Esophagus squamous epithelium (tissue), 5 donors: ENCODE data around the gene FLT3. TPM values are rescaled to one million over a fixed set of nuclear protein-coding genes. Genes with fewer than 3 reads are reported as not detected.

Experiments
- DNase-seq: peaks from one replicate; lab custom pipeline; 2025; lab: John Stamatoyannopoulos, UW
- H3K27ac ChIP-seq, 4 donors: fragments of 200-600 bp; sonication (generic); one replicate each; pipeline ENCODE4 v1.5.1; 2016 to 2019; ENCODE audit warnings: mild to moderate bottlenecking in 1 of 4
- H3K27me3 ChIP-seq, 4 donors: fragments of 200-600 bp; sonication (generic); 1 replicate in 3 of 4; 2 replicates in 1 of 4; pipeline versions ENCODE4 v1.5.1 to v1.6.0; 2017 to 2021; ENCODE audit warnings: antibody characterized with exemption in 1 of 4
- H3K36me3 ChIP-seq, 3 donors: fragments of 200-600 bp; sonication (generic); one replicate each; pipeline ENCODE4 v1.5.1; 2016 to 2019
- H3K4me1 ChIP-seq, 3 donors: fragments of 200-600 bp; sonication (generic); one replicate each; pipeline ENCODE4 v1.5.1; 2017 to 2019
- H3K4me3 ChIP-seq, 4 donors: fragments of 200-600 bp; sonication (generic); 1 replicate in 3 of 4; 2 replicates in 1 of 4; pipeline ENCODE4 v1.5.1; 2016 to 2019; ENCODE audit warnings: mild to moderate bottlenecking in 2 of 4, moderate library complexity in 1 of 4
- H3K9me3 ChIP-seq, 3 donors: fragments of 200-600 bp; sonication (generic); one replicate each; pipeline ENCODE4 v1.5.1; 2016 to 2019
- CTCF ChIP-seq, 6 experiments: fragments of 450-650 bp in 4 of 6; fragments of 200-600 bp in 2 of 6; sonication (generic) in 2 of 6; IDR thresholded peaks; one replicate each; pipeline ENCODE4 v1.5.1; 2016 to 2019; ENCODE audit warnings: antibody characterized with exemption in 6 of 6, mild to moderate bottlenecking in 4 of 6, moderate library complexity in 4 of 6
- POLR2A ChIP-seq, 4 donors: fragments of 450-650 bp; IDR thresholded peaks; one replicate each; pipeline ENCODE4 v1.6.1; 2017; ENCODE audit warnings: antibody characterized with exemption in 4 of 4, mild to moderate bottlenecking in 4 of 4, moderate library complexity in 3 of 4
- WGBS, 2 donors: methylation state at CpG; one replicate each; pipeline ENCODE4 v1.1.5; 2018; 5-methylcytosine and 5-hydroxymethylcytosine counted together
- intact Hi-C: fragments of 100-400 bp; cut with DNase I; formaldehyde crosslinking; loops from one replicate; pipeline ENCODE4 v1.15.0; 2022
- total RNA-seq, 4 donors: library from RNA; depleted of rRNA; stranded (reverse); fragments of >200 nt; gene quantifications; one replicate each; pipeline ENCODE4 v1.1.0, GENCODE V29; 2016
- donor health status: DM: yes; HTN: yes; CAD: no.

The FLT3 gene
- total RNA-seq, 4 donors from 2014 or later, result 0.09 to 1.5 (median 0.96) TPM

- no peak for DNase-seq
- Histone ChIP-seq H3K4me3 (no peak overlapping the region), H3K4me1 (no peaks in the 10 kb centered on the region), H3K27ac (no peak overlapping the region), H3K9me3 (no peaks in the 10 kb centered on the region), H3K27me3 (no peaks in the 10 kb centered on the region), H3K36me3 (no peaks in the 10 kb centered on the region)
- 48 to 53% methylated on average over 7 to 8 of the region's 8 CpGs for WGBS, 2 donors
- intact Hi-C loops, result no loop called here
- TF ChIP-seq CTCF (IDR thresholded peaks at IDR 0.05) (no peak), POLR2A (IDR thresholded peaks at IDR 0.05) (no peak)
These were observed 72.6 kb downstream of the FLT3 start for GRCh38 chr13:28027607-28028364.

GRCh38 chr13:28027071-28027470, 73.3 kb downstream of the FLT3 start:
- TF ChIP-seq CTCF (IDR thresholded peaks at IDR 0.05), result no peak
- no peak for TF ChIP-seq POLR2A (IDR thresholded peaks at IDR 0.05)
- Histone ChIP-seq H3K4me1 (no peaks in the 10 kb centered on the region), H3K4me3 (no peak overlapping the region), H3K36me3 (no peaks in the 10 kb centered on the region), H3K27me3 (no peaks in the 10 kb centered on the region), H3K27ac (no peak overlapping the region), H3K9me3 (no peaks in the 10 kb centered on the region)
- intact Hi-C loops, result no loop called here
- DNase-seq, result no peak

GRCh38 chr13:28026508-28026907, 73.9 kb downstream of the FLT3 start:
- H3K36me3 ChIP-seq, result no peaks in the 10 kb centered on the region
- WGBS, 2 donors, result 78 to 87% methylated on average over 9 of the region's 9 CpGs
- H3K27ac ChIP-seq, result no peak overlapping the region
- no peak overlapping the region for H3K4me3 ChIP-seq
- intact Hi-C loops, result no loop called here
- no peak for TF ChIP-seq CTCF (IDR thresholded peaks at IDR 0.05)
- TF ChIP-seq POLR2A (IDR thresholded peaks at IDR 0.05), result no peak
- no peaks in the 10 kb centered on the region for H3K9me3 ChIP-seq
- no peaks in the 10 kb centered on the region for H3K4me1 ChIP-seq
- DNase-seq, result no peak
- H3K27me3 ChIP-seq, result no peaks in the 10 kb centered on the region

GRCh38 chr13:28022848-28023518, 77.4 kb downstream of the FLT3 start:
- Histone ChIP-seq H3K4me3 (no peak overlapping the region), H3K9me3 (no peaks in the 10 kb centered on the region), H3K36me3 (no peaks in the 10 kb centered on the region), H3K27ac (no peak overlapping the region), H3K27me3 (no peaks in the 10 kb centered on the region), H3K4me1 (no peaks in the 10 kb centered on the region)
- no peak for DNase-seq
- TF ChIP-seq POLR2A (IDR thresholded peaks at IDR 0.05), result no peak
- TF ChIP-seq CTCF (IDR thresholded peaks at IDR 0.05), result no peak
- intact Hi-C loops, result no loop called here
- 45 to 48% methylated on average over 9 of the region's 9 CpGs for WGBS, 2 donors

GRCh38 chr13:28014301-28014700, 86.1 kb downstream of the FLT3 start:
- TF ChIP-seq POLR2A (IDR thresholded peaks at IDR 0.05) (no peak), CTCF (IDR thresholded peaks at IDR 0.05) (no peak)
- H3K36me3 ChIP-seq, result no peaks in the 10 kb centered on the region
- peaks cover 0 to 34% (median 0%) of the 10 kb centered on the region in 4 donors for H3K27me3 ChIP-seq
- H3K4me1 ChIP-seq, result no peaks in the 10 kb centered on the region
- no peak for DNase-seq
- intact Hi-C loops, result no loop called here
- no peak overlapping the region for H3K4me3 ChIP-seq
- WGBS, 2 donors, result 36 to 39% methylated on average over 3 of the region's 3 CpGs
- H3K27ac ChIP-seq, result no peak overlapping the region
- H3K9me3 ChIP-seq, result no peaks in the 10 kb centered on the region
